ENCODE results near the gene RAB6B.

RAB6B gene

GRCh38 chr3:133854264-133855001 lies 41.2 kb downstream of the RAB6B start:
- Histone ChIP-seq H3K4me1 (ENCODE audit: insufficient read depth, poor library complexity, severe bottlenecking) (no peaks in the 10 kb centered on the region), H3K9me3 (ENCODE audit: severe bottlenecking) (no peaks in the 10 kb centered on the region), H3K27me3 (ENCODE audit: insufficient read depth, poor library complexity, severe bottlenecking) (no peaks in the 10 kb centered on the region), H3K36me3 (ENCODE audit: low read depth) (no peaks in the 10 kb centered on the region), H3K4me3 (ENCODE audit: severe bottlenecking) (no peak overlapping the region), H3K27ac (ENCODE audit: poor library complexity, severe bottlenecking) (no peak overlapping the region)
- DNase-seq (ENCODE audit: low spot score): no peak
- ATAC-seq (ENCODE audit: low read depth): no peak
- TF ChIP-seq CTCF (IDR thresholded peaks at IDR 0.05; ENCODE audit: poor library complexity, severe bottlenecking): no peak

GRCh38 chr3:133853925-133854227 lies 41.8 kb downstream of the RAB6B start:
- no peaks in the 10 kb centered on the region for H3K4me1 ChIP-seq (ENCODE audit: insufficient read depth, poor library complexity, severe bottlenecking)
- ATAC-seq (ENCODE audit: low read depth): no peak

GRCh38 chr3:133853063-133853924 lies 42.4 kb downstream of the RAB6B start:
- Histone ChIP-seq H3K27me3 (ENCODE audit: insufficient read depth, poor library complexity, severe bottlenecking) (no peaks in the 10 kb centered on the region), H3K36me3 (ENCODE audit: low read depth) (no peaks in the 10 kb centered on the region), H3K27ac (ENCODE audit: poor library complexity, severe bottlenecking) (no peak overlapping the region), H3K4me3 (ENCODE audit: severe bottlenecking) (no peak overlapping the region), H3K4me1 (ENCODE audit: insufficient read depth, poor library complexity, severe bottlenecking) (no peaks in the 10 kb centered on the region), H3K9me3 (ENCODE audit: severe bottlenecking) (no peaks in the 10 kb centered on the region)
- ATAC-seq (ENCODE audit: low read depth) (no peak), DNase-seq (ENCODE audit: low spot score) (no peak)
- no peak for TF ChIP-seq CTCF (IDR thresholded peaks at IDR 0.05; ENCODE audit: poor library complexity, severe bottlenecking)

More at GRCh38 chr3:133853925-133854227, 41.8 kb downstream of the RAB6B start:
- Histone ChIP-seq H3K9me3 (ENCODE audit: severe bottlenecking) (no peaks in the 10 kb centered on the region), H3K27me3 (ENCODE audit: insufficient read depth, poor library complexity, severe bottlenecking) (no peaks in the 10 kb centered on the region), H3K27ac (ENCODE audit: poor library complexity, severe bottlenecking) (no peak overlapping the region), H3K4me3 (ENCODE audit: severe bottlenecking) (no peak overlapping the region), H3K36me3 (ENCODE audit: low read depth) (no peaks in the 10 kb centered on the region)
- DNase-seq (ENCODE audit: low spot score): no peak
- no peak for TF ChIP-seq CTCF (IDR thresholded peaks at IDR 0.05; ENCODE audit: poor library complexity, severe bottlenecking)

GRCh38 chr3:133851931-133852330 lies 43.8 kb downstream of the RAB6B start:
- no peaks in the 10 kb centered on the region for H3K36me3 ChIP-seq (ENCODE audit: low read depth)
- H3K4me1 ChIP-seq (ENCODE audit: insufficient read depth, poor library complexity, severe bottlenecking): no peaks in the 10 kb centered on the region
- H3K9me3 ChIP-seq (ENCODE audit: severe bottlenecking): no peaks in the 10 kb centered on the region
- no peak for TF ChIP-seq CTCF (IDR thresholded peaks at IDR 0.05; ENCODE audit: poor library complexity, severe bottlenecking)
- no peak for ATAC-seq (ENCODE audit: low read depth)
- no peak overlapping the region for H3K27ac ChIP-seq (ENCODE audit: poor library complexity, severe bottlenecking)
- no peak for DNase-seq (ENCODE audit: low spot score)
- no peak overlapping the region for H3K4me3 ChIP-seq (ENCODE audit: severe bottlenecking)
- no peaks in the 10 kb centered on the region for H3K27me3 ChIP-seq (ENCODE audit: insufficient read depth, poor library complexity, severe bottlenecking)
